Trophoblast cell (in vitro differentiated cells and primary cell): Measurements from ENCODE around the gene TMEM45B.

Experiments used
- DNase-seq, 2 donors: peaks; one replicate each; pipeline ENCODE4 v3.0.0-alpha.2; 2016
- H2AFZ ChIP-seq: 2 replicates; pipeline ENCODE4 v1.6.1; 2013; ENCODE audit warnings: low read length, moderate library complexity, mild to moderate bottlenecking; ENCODE audit not compliant: insufficient read depth, poor library complexity
- H2AK5ac ChIP-seq: 2 replicates; pipeline ENCODE4 v1.6.1; 2013; ENCODE audit warnings: mild to moderate bottlenecking, low read length
- H2BK120ac ChIP-seq: 2 replicates; pipeline ENCODE4 v1.6.1; 2013; ENCODE audit warnings: low read length, mild to moderate bottlenecking, moderate library complexity; ENCODE audit not compliant: insufficient read depth, poor library complexity
- H2BK12ac ChIP-seq: 2 replicates; pipeline ENCODE4 v1.6.1; 2013; ENCODE audit warnings: mild to moderate bottlenecking, low read length, moderate library complexity
- H2BK5ac ChIP-seq: 2 replicates; pipeline ENCODE4 v1.6.1; 2013; ENCODE audit warnings: low read length, low read depth, moderate library complexity, mild to moderate bottlenecking; ENCODE audit not compliant: poor library complexity
- H3K14ac ChIP-seq: 2 replicates; pipeline ENCODE4 v1.6.1; 2013; ENCODE audit warnings: mild to moderate bottlenecking, low read length
- H3K18ac ChIP-seq: 2 replicates; pipeline ENCODE4 v1.6.1; 2013; ENCODE audit warnings: mild to moderate bottlenecking, low read length
- H3K23ac ChIP-seq: 2 replicates; pipeline ENCODE4 v1.6.1; 2013; ENCODE audit warnings: low read length
- H3K27ac ChIP-seq: 2 replicates; pipeline ENCODE4 v1.5.1; 2013; ENCODE audit warnings: low read depth, mild to moderate bottlenecking, inconsistent platforms, low read length, moderate library complexity
- H3K27me3 ChIP-seq: 2 replicates; pipeline ENCODE4 v1.6.1; 2013; ENCODE audit warnings: inconsistent platforms, mild to moderate bottlenecking, low read length, moderate library complexity; ENCODE audit not compliant: insufficient read depth
- H3K36me3 ChIP-seq, 2 experiments: 1 replicate in 1 of 2; 2 replicates in 1 of 2; pipeline ENCODE4 v1.6.1; 2013; ENCODE audit warnings: low read length in 2 of 2, mild to moderate bottlenecking in 2 of 2, moderate library complexity in 1 of 2; ENCODE audit not compliant: insufficient read depth in 2 of 2, control insufficient read depth in 1 of 2
- H3K4ac ChIP-seq: 2 replicates; pipeline ENCODE4 v1.6.1; 2013; ENCODE audit warnings: low read depth, mild to moderate bottlenecking, low read length, moderate library complexity
- H3K4me1 ChIP-seq, 2 experiments: 1 replicate in 1 of 2; 2 replicates in 1 of 2; pipeline ENCODE4 v1.6.1; 2013; ENCODE audit warnings: low read length in 2 of 2, mild to moderate bottlenecking in 2 of 2, moderate library complexity in 1 of 2; ENCODE audit not compliant: insufficient read depth in 2 of 2, control insufficient read depth in 1 of 2
- H3K4me2 ChIP-seq: 2 replicates; pipeline ENCODE4 v1.6.1; 2013; ENCODE audit warnings: inconsistent platforms, mild to moderate bottlenecking, low read length, moderate library complexity
- H3K4me3 ChIP-seq: 2 replicates; pipeline ENCODE4 v1.5.1; 2013; ENCODE audit warnings: mild to moderate bottlenecking, low read depth, low read length, inconsistent platforms
- H3K79me1 ChIP-seq: one replicate; pipeline ENCODE4 v1.6.1; 2013; ENCODE audit warnings: low read length
- H3K79me2 ChIP-seq: 2 replicates; pipeline ENCODE4 v1.6.1; 2013; ENCODE audit warnings: low read length, mild to moderate bottlenecking; ENCODE audit not compliant: control insufficient read depth, insufficient read depth, poor library complexity
- H3K9ac ChIP-seq: 2 replicates; pipeline ENCODE4 v1.6.1; 2013; ENCODE audit warnings: mild to moderate bottlenecking, low read length
- H3K9me3 ChIP-seq: 2 replicates; pipeline ENCODE4 v1.6.1; 2013; ENCODE audit warnings: low read depth, mild to moderate bottlenecking, control low read depth, inconsistent platforms, low read length; ENCODE audit not compliant: insufficient read depth
- H4K12ac ChIP-seq: 2 replicates; pipeline ENCODE4 v1.6.1; 2013; ENCODE audit warnings: low read depth, mild to moderate bottlenecking, low read length, moderate library complexity
- H4K8ac ChIP-seq: 2 replicates; pipeline ENCODE4 v1.6.1; 2013; ENCODE audit warnings: low read depth, mild to moderate bottlenecking, low read length, moderate library complexity
- H4K91ac ChIP-seq: one replicate; pipeline ENCODE4 v1.6.1; 2013; ENCODE audit warnings: low read depth, mild to moderate bottlenecking, low read length, moderate library complexity
- WGBS: extraction: QIAGEN DNeasy Blood & Tissue Kit; methylation state at CpG from one replicate; pipeline ENCODE4 v1.1.7; 2013; ENCODE audit warnings: missing lambda C conversion rate; ENCODE audit not compliant: insufficient read length, insufficient coverage; ENCODE audit errors: extremely low coverage; 5-methylcytosine and 5-hydroxymethylcytosine counted together

The TMEM45B gene

GRCh38 chr11:129885381-129885780, 69.7 kb downstream of the TMEM45B start:
- H3K4me2 ChIP-seq: no peak overlapping the region
- peaks cover 2% of the 10 kb centered on the region for H3K9me3 ChIP-seq
- H3K4me3 ChIP-seq: no peak overlapping the region
- H3K27ac ChIP-seq: no peak overlapping the region
- H3K4ac ChIP-seq: no peak overlapping the region
- H3K23ac ChIP-seq: no peak overlapping the region
- H4K91ac ChIP-seq: no peak overlapping the region
- no peak overlapping the region for H2AK5ac ChIP-seq
- H3K14ac ChIP-seq: no peak overlapping the region
- H2BK120ac ChIP-seq: no peak overlapping the region
- no peaks in the 10 kb centered on the region for H3K79me2 ChIP-seq
- H4K8ac ChIP-seq: no peak overlapping the region
- no CpG with 5 or more reads among the region's 12 CpGs for WGBS
- no peak overlapping the region for H2BK12ac ChIP-seq
- no peak overlapping the region for H2AFZ ChIP-seq
- no peak overlapping the region for H3K9ac ChIP-seq
- H3K4me1 ChIP-seq: no peaks in the 10 kb centered on the region
- no peak overlapping the region for H4K12ac ChIP-seq
- H3K79me1 ChIP-seq: no peaks in the 10 kb centered on the region
- no peak overlapping the region for H2BK5ac ChIP-seq
- H3K36me3 ChIP-seq: peaks cover 32 to 66% of the 10 kb centered on the region in 2 experiments
- DNase-seq: no peak
- no peak overlapping the region for H3K18ac ChIP-seq
- no peaks in the 10 kb centered on the region for H3K27me3 ChIP-seq

- H2AK5ac ChIP-seq: no peak overlapping the region
- H3K9me3 ChIP-seq: peaks cover 2% of the 10 kb centered on the region
- no CpG with 5 or more reads among the region's 5 CpGs for WGBS
- no peaks in the 10 kb centered on the region for H3K27me3 ChIP-seq
- no peak overlapping the region for H4K12ac ChIP-seq
- no peaks in the 10 kb centered on the region for H3K4me1 ChIP-seq
- H3K27ac ChIP-seq: no peak overlapping the region
- H2AFZ ChIP-seq: no peak overlapping the region
- no peak overlapping the region for H3K14ac ChIP-seq
- H3K23ac ChIP-seq: no peak overlapping the region
- no peak for DNase-seq
- no peak overlapping the region for H2BK12ac ChIP-seq
- H4K91ac ChIP-seq: no peak overlapping the region
- H2BK120ac ChIP-seq: no peak overlapping the region
- no peak overlapping the region for H3K4me2 ChIP-seq
- no peaks in the 10 kb centered on the region for H3K79me1 ChIP-seq
- no peak overlapping the region for H2BK5ac ChIP-seq
- no peaks in the 10 kb centered on the region for H3K79me2 ChIP-seq
- H3K4ac ChIP-seq: no peak overlapping the region
- H4K8ac ChIP-seq: no peak overlapping the region
- no peak overlapping the region for H3K4me3 ChIP-seq
- H3K9ac ChIP-seq: no peak overlapping the region
- no peak overlapping the region for H3K18ac ChIP-seq
- H3K36me3 ChIP-seq: peaks cover 32 to 58% of the 10 kb centered on the region in 2 experiments
These were observed 72.8 kb downstream of the TMEM45B start for GRCh38 chr11:129888451-129888850.

- peak overlapping the region; percentile 76 for H2BK120ac ChIP-seq
These were observed 78.9 kb downstream of the TMEM45B start for GRCh38 chr11:129894278-129895125.

GRCh38 chr11:129895126-129896041, 79.7 kb downstream of the TMEM45B start, which contains the start of gene NFRKB:
Gene NFRKB (minus strand): TSS chr11:129895578. CDS start chr11:129892849, 2,729 bp downstream.
- peak within 1 kb of the TSS; percentile 72 for H3K4ac ChIP-seq
- H3K36me3 ChIP-seq: peaks cover 7 to 14% of the 10 kb centered on the region in 2 experiments
- no peaks in the 10 kb centered on the region for H3K9me3 ChIP-seq
- H2AK5ac ChIP-seq: no peak within 1 kb of the TSS
- H3K23ac ChIP-seq: no peak within 1 kb of the TSS
- H2BK5ac ChIP-seq: peak within 1 kb of the TSS; percentile 75
- H3K14ac ChIP-seq: peak within 1 kb of the TSS; percentile 67
- H3K4me2 ChIP-seq: peak within 1 kb of the TSS; percentile 87
- no CpG with 5 or more reads among the region's 77 CpGs for WGBS
- H2BK12ac ChIP-seq: no peak within 1 kb of the TSS
- DNase-seq: peak; percentile 72 to 90
- H3K79me1 ChIP-seq: peaks cover 7% of the 10 kb centered on the region
- peaks cover 0 to 3% of the 10 kb centered on the region in 2 experiments for H3K4me1 ChIP-seq
- H4K8ac ChIP-seq: peak within 1 kb of the TSS; percentile 97
- H4K91ac ChIP-seq: peak within 1 kb of the TSS; percentile 84
- peak within 1 kb of the TSS; percentile 92 for H4K12ac ChIP-seq
- H2BK120ac ChIP-seq: peak within 1 kb of the TSS; percentile 76
- peak within 1 kb of the TSS; percentile 95 for H2AFZ ChIP-seq
- H3K4me3 ChIP-seq: peak within 1 kb of the TSS; percentile 98
- H3K9ac ChIP-seq: peak within 1 kb of the TSS; percentile 96
- no peaks in the 10 kb centered on the region for H3K27me3 ChIP-seq
- H3K79me2 ChIP-seq: peaks cover 7% of the 10 kb centered on the region
- peak within 1 kb of the TSS; percentile 56 for H3K27ac ChIP-seq
- H3K18ac ChIP-seq: peak within 1 kb of the TSS; percentile 96

More at GRCh38 chr11:129894278-129895125, 78.9 kb downstream of the TMEM45B start:
- Histone ChIP-seq H3K9me3 (no peaks in the 10 kb centered on the region), H3K4ac (peak overlapping the region; percentile 50), H3K27me3 (no peaks in the 10 kb centered on the region), H3K27ac (no peak overlapping the region), H3K36me3 (peaks cover 7 to 18% of the 10 kb centered on the region in 2 experiments), H3K4me3 (peak overlapping the region; percentile 98), H3K14ac (peak overlapping the region; percentile 67), H3K4me1 (peaks cover 0 to 3% of the 10 kb centered on the region in 2 experiments), H3K23ac (no peak overlapping the region), H2AK5ac (no peak overlapping the region), H3K79me1 (peaks cover 7% of the 10 kb centered on the region), H2AFZ (peak overlapping the region; percentile 95), H3K4me2 (peak overlapping the region; percentile 87), H3K9ac (peak overlapping the region; percentile 96), H3K18ac (peak overlapping the region; percentile 58), H3K79me2 (peaks cover 7% of the 10 kb centered on the region), H4K12ac (no peak overlapping the region), H4K91ac (no peak overlapping the region), H4K8ac (peak overlapping the region; percentile 93), H2BK12ac (no peak overlapping the region), H2BK5ac (peak overlapping the region; percentile 58)
- 100% methylated on average over 1 of the region's 13 CpGs for WGBS
- DNase-seq: peak in 1 of 2 donors; percentile 4
